Kidney (tissue), 14 donors: ENCODE measurements around the gene LYRM7. TPM values are rescaled to one million over a fixed set of nuclear protein-coding genes. Genes with fewer than 3 reads are reported as not detected.

ENCODE experiments used
- DNase-seq, 5 donors: peaks; one replicate each; pipeline ENCODE4 v3.0.0-alpha.2; 2013 to 2020
- FAIRE-seq: peaks from 2 replicates; lab custom pipeline; 2012; peaks lifted over from hg19 to GRCh38; lab: Jason Lieb, UNC
- H3K27ac ChIP-seq, 2 donors: one replicate each; pipeline ENCODE4 v1.7.0; 2013; ENCODE audit warnings: low read depth in 2 of 2, low read length in 2 of 2, inconsistent platforms in 1 of 2
- H3K27me3 ChIP-seq: one replicate; pipeline ENCODE4 v1.7.1; 2013; ENCODE audit warnings: low read length, inconsistent platforms; ENCODE audit not compliant: control insufficient read depth, insufficient read depth
- H3K36me3 ChIP-seq, 3 donors: one replicate each; pipeline versions ENCODE4 v1.7.0 to v1.7.1; 2013; ENCODE audit warnings: low read length in 3 of 3, control low read depth in 1 of 3, inconsistent platforms in 1 of 3; ENCODE audit not compliant: insufficient read depth in 3 of 3, control insufficient read depth in 2 of 3
- H3K4me1 ChIP-seq, 3 donors: one replicate each; pipeline versions ENCODE4 v1.7.0 to v1.7.1; 2013; ENCODE audit warnings: low read length in 3 of 3, inconsistent platforms in 1 of 3, low read depth in 1 of 3; ENCODE audit not compliant: control insufficient read depth in 2 of 3, insufficient read depth in 2 of 3
- H3K4me3 ChIP-seq, 3 donors: one replicate each; pipeline versions ENCODE4 v1.7.0 to v1.8.1; 2013; ENCODE audit warnings: low read length in 3 of 3, control low read depth in 1 of 3, inconsistent platforms in 1 of 3
- H3K9ac ChIP-seq, 3 donors: one replicate each; pipeline versions ENCODE4 v1.7.0 to v1.7.1; 2013; ENCODE audit warnings: low read length in 3 of 3, control low read depth in 1 of 3, inconsistent platforms in 1 of 3
- H3K9me3 ChIP-seq, 3 donors: one replicate each; pipeline versions ENCODE4 v1.7.0 to v1.7.1; 2013; ENCODE audit warnings: low read length in 3 of 3, control low read depth in 1 of 3, inconsistent platforms in 1 of 3; ENCODE audit not compliant: control insufficient read depth in 2 of 3, insufficient read depth in 1 of 3
- CTCF ChIP-seq: IDR thresholded peaks from 3 replicates; pipeline ENCODE4 v1.5.1; 2012; ENCODE audit warnings: mild to moderate bottlenecking, moderate library complexity, borderline replicate concordance; ENCODE audit not compliant: insufficient read depth; ENCODE audit errors: extremely low read depth
- intact Hi-C: fragments of 100-400 bp; cut with DNase I; formaldehyde crosslinking; loops from one replicate; pipeline ENCODE4 v1.11.1; 2022
- polyA plus RNA-seq: library from polyadenylated mRNA; stranded (reverse); fragments of 350-450 nt; fragmentation: Illumina TruSeq; extraction: RNeasy Lipid Tissue Mini Kit (QIAGEN cat#74804); gene quantifications from one replicate; pipeline ENCODE4 v1.2.3, GENCODE V29; 2014; ENCODE audit warnings: low read depth, low replicate concordance; ENCODE audit not compliant: insufficient read depth
- total RNA-seq: library from RNA; stranded (reverse); fragmentation: NEBNext Ultra II Directional; extraction: Animal tissue kit (Norgen Biotek cat#: 25700); gene quantifications from one replicate; pipeline ENCODE4 v1.2.1, GENCODE V29; 2021
- donor health status: control.
- donor health status: control.
- donor health status: control.
- donor health status: control.
- donor health status: control.
- donor health status: DM: yes; HTN: yes; CAD: no.
- donor health status: Normal renal cell carcinoma (clear cell type).

Gene LYRM7
- total and polyA plus RNA-seq, 2 donors from 2014 or later: 5.4 to 7.2 TPM

DNA sequence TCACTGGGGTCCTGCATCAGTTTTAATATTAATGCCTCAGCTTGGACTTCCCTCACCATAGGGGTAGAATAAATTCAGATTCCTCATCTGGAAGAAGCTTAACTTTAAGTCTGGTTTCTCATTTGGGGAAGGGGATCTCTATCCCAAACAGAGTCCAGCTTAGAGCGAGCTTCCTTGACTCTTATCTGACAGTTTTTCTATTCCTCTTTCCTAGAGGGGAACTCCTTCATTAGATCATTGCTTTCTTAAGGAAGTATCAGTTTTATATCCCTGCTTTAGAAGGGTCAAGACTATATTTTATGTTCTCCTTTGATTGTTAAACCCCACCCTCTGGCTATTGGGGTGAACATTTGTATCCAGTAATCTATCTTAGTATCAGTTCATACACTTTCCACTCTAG is 68.9 kb downstream of the LYRM7 start:
- Histone ChIP-seq H3K4me1 (no peaks in the 10 kb centered on the region), H3K9me3 (no peaks in the 10 kb centered on the region), H3K27ac (no peak overlapping the region), H3K27me3 (no peaks in the 10 kb centered on the region), H3K36me3 (no peaks in the 10 kb centered on the region), H3K9ac (no peak overlapping the region), H3K4me3 (no peak overlapping the region)
- no peak for DNase-seq
- no peak for TF ChIP-seq CTCF
- no peak for FAIRE-seq
- intact Hi-C loops: no loop called here

DNA sequence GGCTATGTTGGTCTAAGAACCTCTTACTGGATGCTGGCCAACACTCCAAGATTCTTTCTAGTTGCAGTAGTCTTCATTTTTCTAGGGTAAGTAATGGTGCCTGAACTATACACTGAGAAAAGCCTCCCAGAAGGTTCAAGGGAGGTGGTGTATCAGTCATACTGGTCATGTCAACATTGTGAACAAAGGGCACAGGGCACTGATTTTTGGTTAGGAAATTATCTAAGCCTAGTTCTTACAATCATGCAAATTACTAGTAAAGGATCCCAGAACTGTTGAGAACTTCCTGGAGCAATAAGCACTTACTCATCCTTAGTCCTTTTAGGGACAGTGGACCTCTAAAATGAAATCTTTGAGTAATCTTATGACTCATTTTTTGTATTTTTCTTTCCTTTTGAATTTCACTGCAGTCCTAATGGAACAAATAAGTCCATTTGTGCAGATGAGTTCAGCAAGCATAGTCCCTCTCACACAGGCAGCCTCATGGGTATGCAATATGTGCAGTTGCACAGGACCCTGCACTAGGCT is 72.0 kb downstream of the LYRM7 start:
- TF ChIP-seq CTCF: no peak
- H3K9ac ChIP-seq: no peak overlapping the region
- no peaks in the 10 kb centered on the region for H3K9me3 ChIP-seq
- intact Hi-C loops: no loop called here
- H3K27ac ChIP-seq: no peak overlapping the region
- no peaks in the 10 kb centered on the region for H3K36me3 ChIP-seq
- H3K4me1 ChIP-seq: no peaks in the 10 kb centered on the region
- FAIRE-seq: no peak
- no peak for DNase-seq
- no peak overlapping the region for H3K4me3 ChIP-seq
- no peaks in the 10 kb centered on the region for H3K27me3 ChIP-seq

DNA sequence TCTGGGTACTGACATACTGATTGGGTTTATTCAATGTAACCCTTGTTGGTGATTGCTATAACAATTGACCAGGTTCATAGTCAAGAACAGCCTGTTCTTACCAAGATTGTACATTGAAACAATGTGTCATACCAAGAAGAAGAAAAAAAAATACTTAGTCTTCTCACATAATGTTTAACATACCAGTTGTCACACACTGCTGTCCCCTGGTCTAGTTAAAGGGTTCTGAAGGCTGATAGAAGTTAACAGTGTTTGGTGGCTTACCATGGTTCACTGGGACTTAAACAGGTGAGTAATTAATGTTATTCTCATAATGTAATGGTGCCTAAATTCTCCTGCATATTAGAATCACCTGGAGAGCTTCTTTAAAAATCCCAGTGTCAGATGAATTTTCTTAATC is 74.6 kb downstream of the LYRM7 start:
- FAIRE-seq: no peak
- DNase-seq: no peak
- Histone ChIP-seq H3K4me3 (no peak overlapping the region), H3K27ac (no peak overlapping the region), H3K9me3 (no peaks in the 10 kb centered on the region), H3K36me3 (no peaks in the 10 kb centered on the region), H3K9ac (no peak overlapping the region), H3K27me3 (no peaks in the 10 kb centered on the region), H3K4me1 (no peaks in the 10 kb centered on the region)
- intact Hi-C loops: no loop called here
- TF ChIP-seq CTCF: no peak

GRCh38 chr5:131245948-131246347 is 75.2 kb downstream of the LYRM7 start:
- Histone ChIP-seq H3K27ac (no peak overlapping the region), H3K4me1 (no peaks in the 10 kb centered on the region), H3K36me3 (no peaks in the 10 kb centered on the region), H3K9me3 (no peaks in the 10 kb centered on the region), H3K9ac (no peak overlapping the region), H3K4me3 (no peak overlapping the region), H3K27me3 (no peaks in the 10 kb centered on the region)
- intact Hi-C loops: no loop called here
- no peak for TF ChIP-seq CTCF
- DNase-seq (no peak), FAIRE-seq (no peak)
